ENCODE measurements around the gene AASS.

DNA sequence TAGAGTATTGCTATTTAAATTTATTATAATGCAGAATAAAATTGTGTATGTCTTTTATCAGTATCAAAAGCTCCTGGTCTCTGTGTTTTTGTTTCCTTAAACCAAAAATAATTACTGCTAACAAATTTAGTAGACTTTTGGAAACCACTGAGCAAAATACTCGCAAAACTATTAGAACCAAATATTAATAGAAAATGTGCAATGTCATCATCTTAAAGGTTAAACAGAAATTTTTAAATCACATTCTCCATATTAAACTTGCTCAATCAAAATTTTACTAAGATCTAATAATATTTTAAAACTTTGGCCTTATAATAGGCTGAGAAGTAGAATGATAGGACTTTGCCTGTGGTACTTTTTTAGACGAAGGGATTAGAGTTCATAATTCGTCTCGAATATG is 48.4 kb downstream of the AASS start:
- TF ChIP-seq CTCF (conservative IDR thresholded peaks at IDR 0.05; ENCODE audit: low read length) (no peak), EZH2phosphoT487 (IDR thresholded peaks at IDR 0.05; ENCODE audit: borderline replicate concordance, low read depth, low read length) (no peak)
